GM12865 (cell line): ENCODE data around the gene ST6GALNAC3.
"Not testable (repeated sequence)": the region's sequence is repeated elsewhere in the genome, so short reads cannot be mapped to it uniquely, and the experiment has no call there.

ENCODE experiments used
- DNase-seq: peaks from one replicate; pipeline ENCODE4 v3.0.0; 2010; ENCODE audit warnings: low read depth
- H3K4me3 ChIP-seq: 2 replicates; pipeline ENCODE4 v1.5.1; 2011; ENCODE audit warnings: mild to moderate bottlenecking, low read depth, low read length, control low read depth
- TF ChIP-seq, protein P1 (sequence below): IDR thresholded peaks from 2 replicates; pipeline ENCODE4 v1.5.1; 2011; ENCODE audit warnings: low read length, control low read depth, low read depth, inconsistent platforms; ENCODE audit not compliant: insufficient read depth; ENCODE audit errors: missing control alignments

ST6GALNAC3 gene

DNA sequence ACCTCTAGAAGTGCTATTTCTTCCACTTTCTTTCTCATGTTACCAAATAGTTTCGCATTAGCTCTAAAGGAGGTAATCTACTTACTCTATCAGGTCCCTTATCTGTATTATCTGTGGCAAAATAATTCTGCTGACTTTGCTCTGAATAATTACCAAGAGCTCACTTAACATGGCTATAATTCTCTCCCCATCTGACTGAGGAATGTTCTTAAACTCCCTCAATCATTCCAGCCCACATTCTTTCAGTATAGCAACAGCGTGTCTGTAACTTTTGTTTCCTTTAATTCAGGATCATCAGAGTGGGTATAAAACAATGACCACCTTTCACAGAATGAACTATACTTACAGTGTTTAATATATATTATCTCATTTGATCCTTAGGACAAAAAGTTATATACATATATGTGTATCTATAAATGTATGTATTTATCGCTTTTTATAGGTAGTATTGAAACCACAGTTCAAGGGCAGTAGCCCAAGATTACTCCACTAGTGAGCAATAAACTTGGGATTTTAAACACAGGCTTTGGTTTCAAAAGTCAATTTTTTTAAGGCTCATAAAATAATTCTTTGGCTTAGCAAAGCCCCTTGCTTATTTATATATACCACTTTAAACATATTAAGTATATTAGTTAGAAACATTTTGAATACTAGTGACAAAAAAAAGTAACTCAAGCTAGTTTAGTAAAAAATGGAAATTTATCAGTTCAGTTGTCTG lies 36.1 kb upstream of the ST6GALNAC3 start:
- no peak for DNase-seq
- no peak overlapping the region for H3K4me3 ChIP-seq
- TF ChIP-seq, protein P1, sequence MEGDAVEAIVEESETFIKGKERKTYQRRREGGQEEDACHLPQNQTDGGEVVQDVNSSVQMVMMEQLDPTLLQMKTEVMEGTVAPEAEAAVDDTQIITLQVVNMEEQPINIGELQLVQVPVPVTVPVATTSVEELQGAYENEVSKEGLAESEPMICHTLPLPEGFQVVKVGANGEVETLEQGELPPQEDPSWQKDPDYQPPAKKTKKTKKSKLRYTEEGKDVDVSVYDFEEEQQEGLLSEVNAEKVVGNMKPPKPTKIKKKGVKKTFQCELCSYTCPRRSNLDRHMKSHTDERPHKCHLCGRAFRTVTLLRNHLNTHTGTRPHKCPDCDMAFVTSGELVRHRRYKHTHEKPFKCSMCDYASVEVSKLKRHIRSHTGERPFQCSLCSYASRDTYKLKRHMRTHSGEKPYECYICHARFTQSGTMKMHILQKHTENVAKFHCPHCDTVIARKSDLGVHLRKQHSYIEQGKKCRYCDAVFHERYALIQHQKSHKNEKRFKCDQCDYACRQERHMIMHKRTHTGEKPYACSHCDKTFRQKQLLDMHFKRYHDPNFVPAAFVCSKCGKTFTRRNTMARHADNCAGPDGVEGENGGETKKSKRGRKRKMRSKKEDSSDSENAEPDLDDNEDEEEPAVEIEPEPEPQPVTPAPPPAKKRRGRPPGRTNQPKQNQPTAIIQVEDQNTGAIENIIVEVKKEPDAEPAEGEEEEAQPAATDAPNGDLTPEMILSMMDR, result no peak

DNA sequence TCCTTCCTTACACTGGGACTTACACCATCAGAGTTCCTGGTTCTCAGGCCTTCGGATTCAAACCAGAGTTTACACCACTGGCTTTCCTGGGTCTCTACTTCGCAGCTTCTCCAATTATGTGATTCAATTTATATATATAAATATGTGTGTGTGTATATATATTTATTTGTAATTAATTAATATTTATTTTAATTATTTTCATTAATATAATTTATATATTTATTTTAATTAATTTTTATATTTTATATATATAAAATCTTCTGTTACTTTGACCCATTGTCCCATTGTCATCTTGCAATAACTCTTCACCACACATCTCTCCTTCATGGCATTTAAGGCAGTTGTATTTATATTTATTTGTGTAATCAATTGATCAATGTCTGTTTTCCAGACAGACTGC lies 28.4 kb upstream of the ST6GALNAC3 start:
- no peak overlapping the region for H3K4me3 ChIP-seq
- TF ChIP-seq, protein P1, result no peak
- DNase-seq, result no peak

DNA sequence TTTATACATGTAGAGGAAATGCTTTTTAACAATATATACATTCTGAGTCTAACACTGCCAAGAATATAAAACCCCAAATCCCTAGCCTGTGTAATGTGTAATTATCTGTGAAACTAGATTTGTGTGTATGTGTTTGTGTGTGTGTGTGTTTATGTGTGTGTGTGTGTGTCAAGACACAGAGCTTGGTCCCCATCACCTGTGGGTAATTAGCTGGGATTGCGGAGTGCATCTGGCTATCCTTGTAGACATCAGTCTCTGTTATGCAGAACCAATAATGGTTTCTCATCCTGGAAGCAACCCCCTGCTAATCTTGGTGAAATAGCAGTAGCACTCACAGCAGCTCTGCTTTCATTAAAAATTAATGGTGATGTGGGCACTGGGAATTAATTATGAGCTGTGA lies 26.3 kb upstream of the ST6GALNAC3 start:
- no peak overlapping the region for H3K4me3 ChIP-seq
- no peak for DNase-seq
- TF ChIP-seq, protein P1, result no peak

DNA sequence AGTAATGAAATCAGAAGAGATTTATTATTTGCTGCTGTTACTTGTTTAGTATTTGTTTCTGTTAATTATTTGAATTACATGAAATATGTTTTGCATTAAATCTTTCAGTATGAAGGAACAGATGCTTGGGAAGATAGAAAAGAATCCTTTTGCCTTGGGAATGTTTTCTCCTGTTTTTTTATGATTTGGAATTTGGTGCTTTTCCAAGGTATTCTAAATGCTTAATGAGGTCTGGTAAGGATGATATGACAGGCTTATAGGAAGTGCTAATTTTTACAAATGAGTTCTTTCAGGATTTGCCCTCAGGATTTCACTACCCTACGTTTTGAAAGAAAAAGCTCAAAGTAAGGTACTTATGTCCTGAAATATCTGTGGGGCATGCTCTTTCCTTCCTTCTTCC lies 25.6 kb upstream of the ST6GALNAC3 start:
- TF ChIP-seq, protein P1, result no peak
- no peak for DNase-seq
- H3K4me3 ChIP-seq, result no peak overlapping the region

DNA sequence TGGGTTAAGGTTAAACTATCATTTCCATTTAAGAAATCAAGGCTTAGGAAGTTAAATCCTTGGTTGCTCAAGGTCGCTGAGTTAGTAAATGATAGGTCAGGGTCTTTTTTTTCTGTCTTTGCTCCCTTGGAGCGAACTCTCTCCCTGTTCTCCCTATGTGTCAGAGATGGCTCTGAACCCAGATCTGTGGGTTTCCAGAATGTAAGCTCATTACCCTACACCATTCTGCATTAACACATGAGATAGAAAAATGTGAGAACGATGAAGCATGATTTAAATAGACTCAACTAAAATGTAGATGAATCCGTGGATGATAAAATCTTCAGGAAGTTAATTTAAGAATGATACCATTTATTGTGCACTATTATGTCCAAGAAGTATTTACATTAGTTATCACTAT lies 25.0 kb upstream of the ST6GALNAC3 start:
- TF ChIP-seq, protein P1, result no peak
- no peak overlapping the region for H3K4me3 ChIP-seq
- no peak for DNase-seq

DNA sequence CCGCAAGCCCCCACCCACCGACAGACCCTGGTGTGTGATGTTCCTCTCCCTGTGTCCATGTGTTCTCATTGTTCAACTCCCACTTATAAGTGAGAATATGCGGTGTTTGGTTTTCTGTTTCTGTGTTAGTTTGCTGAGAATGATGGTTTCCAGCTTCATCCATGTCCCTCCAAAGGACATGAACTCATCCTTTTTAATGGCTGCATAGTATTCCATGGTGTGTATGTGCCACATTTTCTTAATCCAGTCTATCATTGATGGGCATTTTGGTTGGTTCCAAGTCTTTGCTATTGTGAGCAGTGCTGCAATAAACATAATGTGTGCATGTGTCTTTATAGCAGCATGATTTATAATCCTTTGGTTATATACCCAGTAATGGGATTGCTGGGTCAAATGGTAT lies 24.5 kb upstream of the ST6GALNAC3 start:
- not testable (repeated sequence) for DNase-seq, H3K4me3 ChIP-seq

DNA sequence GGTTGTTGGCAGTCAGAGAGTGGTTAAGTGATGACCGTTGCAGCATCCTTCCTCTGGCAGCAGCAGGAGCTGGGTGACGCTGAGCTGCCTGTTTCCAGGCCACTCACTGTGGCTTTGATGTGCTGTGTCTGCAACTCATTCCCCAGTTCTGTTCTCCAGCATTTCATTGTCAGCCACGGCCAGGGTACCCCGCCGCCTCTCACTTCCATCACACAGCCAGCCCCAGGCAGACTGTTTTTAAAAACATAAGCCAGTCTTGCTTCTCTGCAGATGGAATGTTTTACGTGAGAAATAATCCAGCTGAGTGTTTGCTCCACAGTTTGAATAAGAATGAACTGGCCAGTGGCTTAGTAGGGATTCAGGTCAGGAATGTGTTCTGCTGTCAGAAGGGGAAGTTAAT lies 21.5 kb upstream of the ST6GALNAC3 start:
- TF ChIP-seq, protein P1, result no peak
- DNase-seq, result no peak
- no peak overlapping the region for H3K4me3 ChIP-seq

DNA sequence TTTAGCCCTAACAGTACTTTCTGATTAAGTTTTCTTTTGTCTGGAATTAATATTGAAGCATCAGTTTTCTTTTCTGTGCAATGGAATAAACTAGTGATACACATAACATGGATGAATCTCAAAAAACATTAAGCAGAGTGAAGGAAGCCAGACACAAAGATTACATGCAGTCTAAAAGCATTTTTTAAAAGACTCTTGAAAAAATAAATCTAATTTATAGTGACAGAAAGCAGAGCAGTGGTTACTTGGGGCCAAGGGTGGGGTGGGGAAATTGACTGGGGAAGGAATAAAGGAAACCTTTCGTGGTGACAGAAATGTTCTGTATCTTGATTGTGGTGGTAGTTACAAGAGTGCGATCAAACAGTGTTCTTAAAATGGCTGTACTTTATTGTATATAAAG lies 20.2 kb upstream of the ST6GALNAC3 start:
- no peak overlapping the region for H3K4me3 ChIP-seq
- no peak for DNase-seq
- TF ChIP-seq, protein P1, result no peak
